Testis (tissue), 3 donors: ENCODE results near the gene VRTN. TPM values are rescaled to one million over a fixed set of nuclear protein-coding genes. Genes with fewer than 3 reads are reported as not detected.
"Not testable (repeated sequence)": the region's sequence is repeated elsewhere in the genome, so short reads cannot be mapped to it uniquely, and the experiment has no call there.

Experiments
- DNase-seq: peaks from one replicate; pipeline ENCODE4 v3.0.0-alpha.2; 2019
- H3K27ac ChIP-seq, 2 donors: fragments of 200-600 bp; sonication (generic); one replicate each; pipeline ENCODE4 v1.5.1; 2019
- H3K27me3 ChIP-seq: fragments of 200-600 bp; sonication (generic); one replicate; pipeline ENCODE4 v1.5.1; 2019
- H3K36me3 ChIP-seq: fragments of 200-600 bp; sonication (generic); one replicate; pipeline ENCODE4 v1.5.1; 2017; ENCODE audit warnings: low read depth; ENCODE audit errors: missing control alignments
- H3K4me1 ChIP-seq: fragments of 200-600 bp; sonication (generic); one replicate; pipeline ENCODE4 v1.5.1; 2019
- H3K4me3 ChIP-seq, 2 donors: fragments of 200-600 bp; sonication (generic); one replicate each; pipeline ENCODE4 v1.5.1; 2017 to 2019
- H3K9me3 ChIP-seq: fragments of 200-600 bp; sonication (generic); one replicate; pipeline ENCODE4 v1.5.1; 2017
- CTCF ChIP-seq, 3 experiments: fragments of 450-650 bp in 2 of 3; fragments of 200-600 bp in 1 of 3; sonication (generic) in 1 of 3; IDR thresholded peaks; one replicate each; pipeline ENCODE4 v1.5.1; 2016 to 2019; ENCODE audit warnings: antibody characterized with exemption in 3 of 3, mild to moderate bottlenecking in 2 of 3, moderate library complexity in 1 of 3
- POLR2A ChIP-seq: fragments of 450-650 bp; IDR thresholded peaks from one replicate; pipeline ENCODE4 v1.6.1; 2017; ENCODE audit warnings: antibody characterized with exemption, mild to moderate bottlenecking, moderate library complexity
- WGBS, 2 donors: methylation state at CpG; one replicate each; pipeline ENCODE4 v1.1.5; 2018; 5-methylcytosine and 5-hydroxymethylcytosine counted together
- intact Hi-C: fragments of 100-400 bp; cut with DNase I; formaldehyde crosslinking; loops from one replicate; pipeline ENCODE4 v1.15.1; 2023; ENCODE audit warnings: low total_unique reads
- polyA plus RNA-seq: library from polyadenylated mRNA; stranded (reverse); fragments of 350-450 nt; fragmentation: Illumina TruSeq; extraction: RNeasy Lipid Tissue Mini Kit (QIAGEN cat#74804); gene quantifications from one replicate; pipeline ENCODE4 v1.2.3, GENCODE V29; 2014; ENCODE audit warnings: low read depth, low replicate concordance; ENCODE audit not compliant: insufficient read depth
- total RNA-seq, 2 donors: library from RNA; depleted of rRNA; stranded (reverse); fragments of >200 nt; gene quantifications; one replicate each; pipeline ENCODE4 v1.2.3, GENCODE V29; 2016

The VRTN gene
- total and polyA plus RNA-seq, 3 donors from 2014 or later = 0.47 to 3.5 (median 1.6) TPM

DNA sequence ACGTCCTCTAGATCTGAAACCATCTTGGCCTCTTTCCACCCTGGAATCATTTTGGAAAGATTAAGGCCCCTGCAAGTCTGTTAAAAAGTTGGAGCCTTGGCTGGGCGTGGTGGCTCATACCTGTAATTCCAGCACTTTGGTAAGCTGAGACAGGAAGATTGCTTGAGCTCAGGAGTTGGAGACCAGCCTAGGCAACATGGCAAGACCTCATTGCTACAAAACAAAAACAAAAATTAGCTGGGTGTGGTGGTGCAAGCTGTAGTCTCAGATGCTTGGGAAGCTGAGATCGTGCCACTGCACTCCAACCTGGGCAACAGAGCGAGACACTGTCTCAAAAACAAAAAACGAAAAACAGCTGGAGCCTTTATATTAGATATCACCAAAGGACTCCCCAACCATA is 34.7 kb upstream of the VRTN start:
- Histone ChIP-seq H3K4me1 (no peaks in the 10 kb centered on the region), H3K36me3 (no peaks in the 10 kb centered on the region), H3K9me3 (no peaks in the 10 kb centered on the region), H3K27ac (no peak overlapping the region), H3K4me3 (no peak overlapping the region), H3K27me3 (no peaks in the 10 kb centered on the region)
- 77 to 83% methylated on average over 5 of the region's 5 CpGs for WGBS, 2 donors
- TF ChIP-seq POLR2A = no peak
- no peak for TF ChIP-seq CTCF (IDR thresholded peaks at IDR 0.05)
- intact Hi-C loops = no loop called here
- no peak for DNase-seq

DNA sequence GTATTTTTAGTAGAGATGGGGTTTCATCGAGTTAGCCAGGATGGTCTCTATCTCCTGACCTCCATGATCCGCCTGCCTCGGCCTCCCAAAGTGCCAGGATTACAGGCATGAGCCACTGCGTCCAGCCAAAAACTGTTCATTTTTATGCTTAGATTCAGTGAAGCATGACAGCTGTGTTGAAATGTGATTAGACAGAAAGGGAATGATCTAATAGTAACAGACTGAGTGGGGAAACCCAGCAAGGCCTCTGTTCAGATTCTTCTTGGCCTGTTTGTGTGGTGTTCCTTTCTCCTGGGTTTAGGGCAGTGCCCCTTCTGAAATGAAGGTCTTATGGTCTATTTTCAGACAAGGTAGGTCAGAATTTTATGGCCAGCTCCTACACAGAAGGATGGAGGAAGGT is 33.7 kb upstream of the VRTN start:
- WGBS, 2 donors = 86 to 93% methylated on average over 4 of the region's 4 CpGs
- H3K4me1 ChIP-seq = no peaks in the 10 kb centered on the region
- no peaks in the 10 kb centered on the region for H3K36me3 ChIP-seq
- TF ChIP-seq CTCF (IDR thresholded peaks at IDR 0.05) = no peak
- TF ChIP-seq POLR2A = no peak
- H3K4me3 ChIP-seq = no peak overlapping the region
- no peak for DNase-seq
- intact Hi-C loops = no loop called here
- H3K9me3 ChIP-seq = no peaks in the 10 kb centered on the region
- H3K27me3 ChIP-seq = no peaks in the 10 kb centered on the region
- H3K27ac ChIP-seq = no peak overlapping the region

DNA sequence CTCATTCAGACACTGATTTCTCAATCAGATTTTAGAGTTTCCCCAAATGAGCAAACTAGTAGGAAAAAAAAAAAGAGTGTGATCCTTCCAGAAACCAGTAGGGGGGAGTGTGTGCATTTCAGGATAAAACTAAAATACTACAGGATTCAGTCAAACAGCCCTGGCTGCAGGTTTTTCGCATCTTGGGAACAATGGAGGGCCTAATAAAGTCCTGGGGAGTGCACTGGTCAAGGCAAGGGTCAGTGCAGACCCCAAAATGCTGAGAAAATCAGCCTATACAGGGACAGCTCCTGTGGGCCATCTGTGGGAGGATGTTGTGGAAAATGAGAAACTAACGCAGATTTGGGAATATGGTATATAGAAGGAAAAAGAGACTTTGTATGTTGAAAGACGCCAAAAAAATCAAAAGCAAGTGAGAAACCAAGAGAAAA is 23.3 kb upstream of the VRTN start:
- no peaks in the 10 kb centered on the region for H3K27me3 ChIP-seq
- WGBS, 2 donors = 67 to 72% methylated on average over 3 of the region's 3 CpGs
- TF ChIP-seq POLR2A (no peak), CTCF (IDR thresholded peaks at IDR 0.05) (peak in 2 of 3 experiments; percentile 43 to 70)
- no peaks in the 10 kb centered on the region for H3K4me1 ChIP-seq
- no peaks in the 10 kb centered on the region for H3K36me3 ChIP-seq
- no peak overlapping the region for H3K4me3 ChIP-seq
- H3K9me3 ChIP-seq = no peaks in the 10 kb centered on the region
- no peak overlapping the region for H3K27ac ChIP-seq
- DNase-seq = no peak
- intact Hi-C loops = no loop called here

GRCh38 chr14:74325446-74325845 is 22.8 kb upstream of the VRTN start:
- WGBS, 2 donors = 71 to 84% methylated on average over 3 of the region's 3 CpGs
- Histone ChIP-seq H3K36me3 (no peaks in the 10 kb centered on the region), H3K27me3 (no peaks in the 10 kb centered on the region), H3K4me3 (no peak overlapping the region), H3K4me1 (no peaks in the 10 kb centered on the region), H3K9me3 (no peaks in the 10 kb centered on the region), H3K27ac (no peak overlapping the region)
- no peak for DNase-seq
- TF ChIP-seq CTCF (IDR thresholded peaks at IDR 0.05) (no peak), POLR2A (no peak)
- intact Hi-C loops = no loop called here

DNA sequence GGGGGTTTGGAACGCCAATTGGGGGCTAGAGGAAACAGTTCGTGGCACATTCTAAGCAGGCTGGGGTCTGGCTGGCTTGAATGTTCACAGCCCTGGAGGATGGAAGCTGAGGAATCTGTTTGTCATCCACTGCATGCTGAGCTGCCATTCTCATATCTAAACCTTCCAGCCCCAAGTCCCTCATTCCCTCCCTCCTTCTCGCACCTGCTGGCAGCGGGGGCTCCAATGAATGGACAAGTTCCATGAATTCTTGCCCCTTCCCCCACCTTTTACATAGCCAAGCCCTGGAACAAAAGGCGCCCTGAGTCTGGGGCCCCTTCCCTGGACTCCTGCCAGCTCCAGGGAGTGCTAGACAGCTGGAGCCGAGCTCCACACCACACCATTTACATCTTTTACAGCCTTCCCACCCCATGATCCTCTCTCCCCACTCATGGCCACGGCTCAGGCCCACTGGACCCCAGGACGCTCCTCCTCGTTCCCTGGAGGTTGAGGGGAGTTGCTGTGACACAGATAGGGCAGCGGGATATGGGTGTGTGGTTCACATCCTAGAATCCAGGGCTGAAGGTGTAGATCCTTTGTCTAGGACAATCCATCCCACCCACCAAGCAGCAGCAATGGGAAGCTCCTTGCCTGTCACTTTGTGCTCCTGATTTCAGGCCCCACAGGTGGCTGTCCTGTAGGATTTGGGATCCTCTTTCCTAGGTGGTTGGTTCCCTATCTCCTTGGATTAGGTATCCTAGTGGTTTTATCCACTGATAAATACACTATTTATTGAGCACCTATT is 21.7 kb upstream of the VRTN start:
- Histone ChIP-seq H3K36me3 (no peaks in the 10 kb centered on the region), H3K27me3 (no peaks in the 10 kb centered on the region), H3K4me1 (no peaks in the 10 kb centered on the region), H3K27ac (no peak overlapping the region), H3K9me3 (no peaks in the 10 kb centered on the region), H3K4me3 (no peak overlapping the region)
- intact Hi-C loops = no loop called here
- DNase-seq = no peak
- WGBS, 2 donors = 47 to 54% methylated on average over 10 of the region's 10 CpGs
- no peak for TF ChIP-seq CTCF (IDR thresholded peaks at IDR 0.05)
- no peak for TF ChIP-seq POLR2A

- H3K4me1 ChIP-seq, H3K36me3 ChIP-seq, H3K4me3 ChIP-seq, H3K27me3 ChIP-seq, intact Hi-C loops, DNase-seq, H3K27ac ChIP-seq, H3K9me3 ChIP-seq: not testable (repeated sequence)
- 88 to 89% methylated on average over 9 of the region's 9 CpGs for WGBS, 2 donors
Measured at GRCh38 chr14:74329950-74330552, 18.2 kb upstream of the VRTN start.
